ENCODE results near the gene RCAN3. TPM values are rescaled to one million over a fixed set of nuclear protein-coding genes. Genes with fewer than 3 reads are reported as not detected.

The RCAN3 gene
- total and polyA plus RNA-seq, 2 of the 13 experiments (the other 11 are each of a cell fraction or from before 2014, with no cell fraction given), result 12.2 to 13.3 TPM

DNA sequence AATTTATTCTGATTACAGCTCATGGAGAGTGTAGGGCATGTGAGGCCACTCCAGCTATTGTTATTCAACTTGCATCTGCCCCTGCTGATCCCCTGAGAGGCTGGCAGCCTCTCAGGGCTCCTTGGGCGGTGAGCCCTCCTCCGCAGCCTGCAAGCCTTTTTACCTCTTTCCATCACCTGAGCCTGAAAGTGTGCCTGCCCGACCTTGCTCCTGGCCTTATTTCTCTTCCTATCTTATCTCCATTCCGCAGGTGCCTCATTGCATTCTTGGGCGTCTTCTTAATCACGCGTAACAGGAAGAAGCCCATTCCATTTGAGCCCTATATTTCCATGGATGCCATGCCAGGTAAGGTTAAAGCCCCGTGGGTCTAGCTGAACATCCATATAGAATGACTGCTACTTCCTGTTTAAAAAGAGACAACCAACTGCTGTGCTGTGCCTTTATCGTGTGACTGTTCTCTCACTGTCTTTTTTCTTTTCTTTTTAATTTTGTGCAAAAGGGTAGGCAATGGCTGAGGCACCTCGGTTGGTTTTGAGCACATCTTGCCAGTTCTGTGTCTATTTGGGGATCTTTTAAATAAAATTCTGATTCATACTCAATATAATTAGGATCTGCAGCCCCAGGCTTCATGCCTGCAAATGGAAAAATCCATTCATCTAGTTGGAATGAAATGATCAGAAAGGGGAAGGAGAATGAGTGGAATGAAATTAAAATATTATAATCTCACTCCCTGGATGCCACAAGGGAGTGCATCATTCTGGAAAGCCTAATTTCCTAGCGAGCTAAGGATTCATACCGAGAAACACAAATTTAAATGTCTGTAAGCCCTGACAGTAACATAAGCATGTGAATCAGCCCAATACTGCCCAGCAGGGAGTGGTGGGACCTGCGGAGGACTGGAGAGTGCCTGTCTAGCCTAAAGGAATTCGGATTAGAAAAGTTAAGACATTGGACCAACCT, 38.6 kb upstream of the RCAN3 start:
- TF ChIP-seq, protein P1, sequence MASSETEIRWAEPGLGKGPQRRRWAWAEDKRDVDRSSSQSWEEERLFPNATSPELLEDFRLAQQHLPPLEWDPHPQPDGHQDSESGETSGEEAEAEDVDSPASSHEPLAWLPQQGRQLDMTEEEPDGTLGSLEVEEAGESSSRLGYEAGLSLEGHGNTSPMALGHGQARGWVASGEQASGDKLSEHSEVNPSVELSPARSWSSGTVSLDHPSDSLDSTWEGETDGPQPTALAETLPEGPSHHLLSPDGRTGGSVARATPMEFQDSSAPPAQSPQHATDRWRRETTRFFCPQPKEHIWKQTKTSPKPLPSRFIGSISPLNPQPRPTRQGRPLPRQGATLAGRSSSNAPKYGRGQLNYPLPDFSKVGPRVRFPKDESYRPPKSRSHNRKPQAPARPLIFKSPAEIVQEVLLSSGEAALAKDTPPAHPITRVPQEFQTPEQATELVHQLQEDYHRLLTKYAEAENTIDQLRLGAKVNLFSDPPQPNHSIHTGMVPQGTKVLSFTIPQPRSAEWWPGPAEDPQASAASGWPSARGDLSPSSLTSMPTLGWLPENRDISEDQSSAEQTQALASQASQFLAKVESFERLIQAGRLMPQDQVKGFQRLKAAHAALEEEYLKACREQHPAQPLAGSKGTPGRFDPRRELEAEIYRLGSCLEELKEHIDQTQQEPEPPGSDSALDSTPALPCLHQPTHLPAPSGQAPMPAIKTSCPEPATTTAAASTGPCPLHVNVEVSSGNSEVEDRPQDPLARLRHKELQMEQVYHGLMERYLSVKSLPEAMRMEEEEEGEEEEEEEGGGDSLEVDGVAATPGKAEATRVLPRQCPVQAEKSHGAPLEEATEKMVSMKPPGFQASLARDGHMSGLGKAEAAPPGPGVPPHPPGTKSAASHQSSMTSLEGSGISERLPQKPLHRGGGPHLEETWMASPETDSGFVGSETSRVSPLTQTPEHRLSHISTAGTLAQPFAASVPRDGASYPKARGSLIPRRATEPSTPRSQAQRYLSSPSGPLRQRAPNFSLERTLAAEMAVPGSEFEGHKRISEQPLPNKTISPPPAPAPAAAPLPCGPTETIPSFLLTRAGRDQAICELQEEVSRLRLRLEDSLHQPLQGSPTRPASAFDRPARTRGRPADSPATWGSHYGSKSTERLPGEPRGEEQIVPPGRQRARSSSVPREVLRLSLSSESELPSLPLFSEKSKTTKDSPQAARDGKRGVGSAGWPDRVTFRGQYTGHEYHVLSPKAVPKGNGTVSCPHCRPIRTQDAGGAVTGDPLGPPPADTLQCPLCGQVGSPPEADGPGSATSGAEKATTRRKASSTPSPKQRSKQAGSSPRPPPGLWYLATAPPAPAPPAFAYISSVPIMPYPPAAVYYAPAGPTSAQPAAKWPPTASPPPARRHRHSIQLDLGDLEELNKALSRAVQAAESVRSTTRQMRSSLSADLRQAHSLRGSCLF (CRISPR knock-in tag; IDR thresholded peaks at IDR 0.05; ENCODE audit: borderline replicate concordance), result no peak
- TF ChIP-seq MEIS2 (CRISPR knock-in tag; IDR thresholded peaks at IDR 0.05) (no peak), ATF5 (CRISPR knock-in tag; IDR thresholded peaks at IDR 0.05; ENCODE audit: low read depth) (no peak), ZNF850 (CRISPR knock-in tag; conservative IDR thresholded peaks at IDR 0.05) (no peak), ETV6 (CRISPR knock-in tag; conservative IDR thresholded peaks at IDR 0.05) (no peak), ZNF549 (CRISPR knock-in tag; IDR thresholded peaks at IDR 0.05) (no peak), PPARG (CRISPR knock-in tag; conservative IDR thresholded peaks at IDR 0.05) (no peak), EP300 (IDR thresholded peaks at IDR 0.05; ENCODE audit: low read depth in 2 of 2, low read length in 2 of 2) (no peak), EP300 (CRISPR knock-in tag; IDR thresholded peaks at IDR 0.05; ENCODE audit: borderline replicate concordance) (no peak)
- TF ChIP-seq, protein P2, sequence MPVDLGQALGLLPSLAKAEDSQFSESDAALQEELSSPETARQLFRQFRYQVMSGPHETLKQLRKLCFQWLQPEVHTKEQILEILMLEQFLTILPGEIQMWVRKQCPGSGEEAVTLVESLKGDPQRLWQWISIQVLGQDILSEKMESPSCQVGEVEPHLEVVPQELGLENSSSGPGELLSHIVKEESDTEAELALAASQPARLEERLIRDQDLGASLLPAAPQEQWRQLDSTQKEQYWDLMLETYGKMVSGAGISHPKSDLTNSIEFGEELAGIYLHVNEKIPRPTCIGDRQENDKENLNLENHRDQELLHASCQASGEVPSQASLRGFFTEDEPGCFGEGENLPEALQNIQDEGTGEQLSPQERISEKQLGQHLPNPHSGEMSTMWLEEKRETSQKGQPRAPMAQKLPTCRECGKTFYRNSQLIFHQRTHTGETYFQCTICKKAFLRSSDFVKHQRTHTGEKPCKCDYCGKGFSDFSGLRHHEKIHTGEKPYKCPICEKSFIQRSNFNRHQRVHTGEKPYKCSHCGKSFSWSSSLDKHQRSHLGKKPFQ (CRISPR knock-in tag; IDR thresholded peaks at IDR 0.05; ENCODE audit: insufficient replicate concordance), result no peak
- DNase-seq (ENCODE audit: low spot score) (no peak), FAIRE-seq (no peak), ATAC-seq (no peak)
- no peaks in the 10 kb centered on the region for H3K4me1 ChIP-seq (ENCODE audit: insufficient read depth, low read length)
- no peak overlapping the region for H3K4me3 ChIP-seq (replicated peaks in 1 of 3; ENCODE audit: insufficient read depth in 1 of 3, low read depth in 2 of 3, low read length in 3 of 3)
- POLR2A ChIA-PET, result no interaction called here
- H3K79me2 ChIP-seq (ENCODE audit: insufficient read depth, low read length), result no peaks in the 10 kb centered on the region
- no peaks in the 10 kb centered on the region; a peak in 1 of 5 replicates for H3K36me3 ChIP-seq (replicated peaks in 1 of 2; ENCODE audit: control insufficient read depth in 1 of 2, insufficient read depth in 2 of 2, low read length in 2 of 2)
- no peak overlapping the region for H3K9ac ChIP-seq (ENCODE audit: insufficient read depth, low read depth, low read length)
- no TSS peak for BruUV-seq (replicated peaks)
- in situ Hi-C loops (cut with HindIII; ENCODE audit: extremely low pct_ligation_motif_present, low pct_unique_long_range_greater_than_20kb), result no loop called here
- H3K27me3 ChIP-seq (ENCODE audit: control insufficient read depth in 1 of 2, insufficient read depth in 2 of 2, low read length in 2 of 2), result no peaks in the 10 kb centered on the region
- H2AFZ ChIP-seq (ENCODE audit: low read length), result no peak overlapping the region
- H4K20me1 ChIP-seq (ENCODE audit: insufficient read depth, low read length), result no peaks in the 10 kb centered on the region
- H3K9me3 ChIP-seq (ENCODE audit: low read length), result no peaks in the 10 kb centered on the region
- CTCF ChIA-PET (ENCODE audit: low intra/inter-chr PET ratio, low total read pairs), result no interaction called here
- intact Hi-C loops (cut with micrococcal nuclease; ENCODE audit: unreplicated experiment), result no loop called here
- 90% methylated on average over 14 of the region's 14 CpGs for WGBS (ENCODE audit: low lambda C conversion rate)
- no peak overlapping the region for H3K4me2 ChIP-seq (ENCODE audit: low read depth, low read length)
- no peak overlapping the region for H3K27ac ChIP-seq (ENCODE audit: extremely low read length, insufficient read depth, low read length)

All from HepG2 (cell line).